GM18526 (cell line): Measurements from ENCODE around the gene WDFY4.

Experiments
- POLR2A ChIP-seq: IDR thresholded peaks from 3 replicates; pipeline ENCODE4 v1.6.1; 2011; ENCODE audit not compliant: insufficient read length; ENCODE audit errors: extremely low read depth

The WDFY4 gene

GRCh38 chr10:48776528-48776927, 91.9 kb downstream of the WDFY4 start:
- no peak for TF ChIP-seq POLR2A

- no peak for TF ChIP-seq POLR2A
Observed at GRCh38 chr10:48777110-48777509, 92.4 kb downstream of the WDFY4 start.

- TF ChIP-seq POLR2A = no peak
Observed at GRCh38 chr10:48778193-48778857, 93.7 kb downstream of the WDFY4 start.

- no peak for TF ChIP-seq POLR2A
Observed at GRCh38 chr10:48779077-48779476, 94.4 kb downstream of the WDFY4 start.

GRCh38 chr10:48779546-48780152, 95.0 kb downstream of the WDFY4 start:
- TF ChIP-seq POLR2A = no peak

- no peak for TF ChIP-seq POLR2A
Observed at GRCh38 chr10:48780341-48780740, 95.7 kb downstream of the WDFY4 start.

GRCh38 chr10:48782386-48782785, 97.7 kb downstream of the WDFY4 start:
- no peak for TF ChIP-seq POLR2A

GRCh38 chr10:48784031-48784430, 99.4 kb downstream of the WDFY4 start:
- TF ChIP-seq POLR2A = no peak

GRCh38 chr10:48785796-48786195, 101.1 kb downstream of the WDFY4 start:
- TF ChIP-seq POLR2A = no peak

- TF ChIP-seq POLR2A = no peak
Observed at GRCh38 chr10:48786606-48787282, 102.1 kb downstream of the WDFY4 start.

- no peak for TF ChIP-seq POLR2A
Observed at GRCh38 chr10:48788554-48788953, 103.9 kb downstream of the WDFY4 start.

- TF ChIP-seq POLR2A = no peak
Observed at GRCh38 chr10:48789486-48790456, 105.1 kb downstream of the WDFY4 start.

GRCh38 chr10:48790457-48791044, 105.9 kb downstream of the WDFY4 start:
- TF ChIP-seq POLR2A = no peak

- no peak for TF ChIP-seq POLR2A
Observed at GRCh38 chr10:48791267-48791928, 106.7 kb downstream of the WDFY4 start.
